Measurements from ENCODE around the gene C3orf52. TPM values are rescaled to one million over a fixed set of nuclear protein-coding genes. Genes with fewer than 3 reads are reported as not detected.

The C3orf52 gene
- total and polyA plus RNA-seq, 7 donors = 0.62 to 5.9 (median 1.9) TPM

DNA sequence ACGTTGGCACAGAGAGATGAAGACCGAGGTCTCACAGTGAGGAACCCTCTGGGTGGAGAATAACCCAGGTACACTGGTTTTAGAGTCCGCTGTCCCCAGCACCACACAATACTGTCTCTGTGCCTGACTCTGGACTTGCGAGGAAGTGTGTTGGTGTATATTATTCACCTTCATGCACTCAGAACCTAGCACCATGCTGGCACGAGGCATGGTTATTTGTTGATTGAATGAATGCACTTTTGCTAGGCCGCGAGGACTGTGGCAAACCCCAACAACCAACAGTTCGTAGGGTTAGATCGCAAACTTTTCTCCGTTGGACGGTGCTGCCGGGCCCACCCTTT, 484 bp upstream of the C3orf52 start:
- intact Hi-C loops (cut with DNase I) = no loop called here
- 29 to 34% (median 30%) methylated on average over 12 of the region's 12 CpGs for WGBS, 3 donors

DNA sequence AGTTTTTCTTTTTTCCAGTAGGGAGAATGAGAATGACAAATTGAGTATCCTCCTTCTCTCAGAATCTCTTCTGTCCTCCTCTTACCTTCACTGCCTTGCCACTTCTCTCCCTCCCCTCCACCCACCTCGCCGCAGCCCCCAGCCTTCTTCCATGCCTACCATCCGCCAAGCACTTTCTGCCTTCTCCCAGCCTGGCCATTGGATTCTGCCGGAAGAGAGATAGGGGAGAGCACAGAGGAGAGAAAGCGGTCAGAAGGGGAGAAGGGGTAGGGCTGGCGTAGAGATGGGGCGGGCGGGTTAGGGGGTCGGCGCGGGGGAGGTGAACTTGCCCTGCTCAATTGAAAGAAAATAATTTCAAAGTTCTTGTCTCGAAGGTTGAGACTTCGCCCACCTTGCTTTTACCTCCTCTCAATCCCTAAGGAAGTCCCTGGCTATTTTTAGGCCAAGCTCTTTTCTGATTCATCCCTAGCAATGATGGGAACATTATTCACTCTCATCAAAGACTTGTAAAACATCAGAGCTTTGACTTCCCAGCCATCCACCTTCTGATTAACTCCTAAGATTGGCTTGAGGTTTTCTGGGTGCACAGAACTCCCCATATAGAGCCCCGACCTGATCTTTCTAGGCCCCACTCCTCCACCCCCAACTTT, 811 bp downstream of the C3orf52 start:
- no peaks in the 10 kb centered on the region for H3K36me3 ChIP-seq (ENCODE audit: insufficient read depth in 1 of 2, low read depth in 1 of 2)
- no peaks in the 10 kb centered on the region for H3K27me3 ChIP-seq (ENCODE audit: insufficient read depth in 3 of 3, low read length in 2 of 3)
- H3K4me3 ChIP-seq = peak overlapping the region; percentile 65
- H3K4me1 ChIP-seq = no peaks in the 10 kb centered on the region
- WGBS, 3 donors = 59 to 71% (median 65%) methylated on average over 14 of the region's 14 CpGs
- H3K27ac ChIP-seq = peak overlapping the region; percentile 26
- H3K9me3 ChIP-seq = no peaks in the 10 kb centered on the region
- ATAC-seq (peak; percentile 33 to 71 (median 62)), DNase-seq (no peak)
- TF ChIP-seq, protein P1, sequence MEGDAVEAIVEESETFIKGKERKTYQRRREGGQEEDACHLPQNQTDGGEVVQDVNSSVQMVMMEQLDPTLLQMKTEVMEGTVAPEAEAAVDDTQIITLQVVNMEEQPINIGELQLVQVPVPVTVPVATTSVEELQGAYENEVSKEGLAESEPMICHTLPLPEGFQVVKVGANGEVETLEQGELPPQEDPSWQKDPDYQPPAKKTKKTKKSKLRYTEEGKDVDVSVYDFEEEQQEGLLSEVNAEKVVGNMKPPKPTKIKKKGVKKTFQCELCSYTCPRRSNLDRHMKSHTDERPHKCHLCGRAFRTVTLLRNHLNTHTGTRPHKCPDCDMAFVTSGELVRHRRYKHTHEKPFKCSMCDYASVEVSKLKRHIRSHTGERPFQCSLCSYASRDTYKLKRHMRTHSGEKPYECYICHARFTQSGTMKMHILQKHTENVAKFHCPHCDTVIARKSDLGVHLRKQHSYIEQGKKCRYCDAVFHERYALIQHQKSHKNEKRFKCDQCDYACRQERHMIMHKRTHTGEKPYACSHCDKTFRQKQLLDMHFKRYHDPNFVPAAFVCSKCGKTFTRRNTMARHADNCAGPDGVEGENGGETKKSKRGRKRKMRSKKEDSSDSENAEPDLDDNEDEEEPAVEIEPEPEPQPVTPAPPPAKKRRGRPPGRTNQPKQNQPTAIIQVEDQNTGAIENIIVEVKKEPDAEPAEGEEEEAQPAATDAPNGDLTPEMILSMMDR (IDR thresholded peaks at IDR 0.05) = no peak
- intact Hi-C loops (cut with DNase I) = no loop called here

More for the DNA sequence above, 484 bp upstream of the C3orf52 start:
- no peak for DNase-seq
- Histone ChIP-seq H3K4me1 (no peaks in the 10 kb centered on the region), H3K4me3 (peak overlapping the region; percentile 65), H3K27ac (no peak overlapping the region), H3K9me3 (no peaks in the 10 kb centered on the region), H3K36me3 (ENCODE audit: insufficient read depth in 1 of 2, low read depth in 1 of 2) (no peaks in the 10 kb centered on the region), H3K27me3 (ENCODE audit: insufficient read depth in 3 of 3, low read length in 2 of 3) (no peaks in the 10 kb centered on the region)
- TF ChIP-seq, protein P1 (IDR thresholded peaks at IDR 0.05) = no peak
- no peak for ATAC-seq

DNA sequence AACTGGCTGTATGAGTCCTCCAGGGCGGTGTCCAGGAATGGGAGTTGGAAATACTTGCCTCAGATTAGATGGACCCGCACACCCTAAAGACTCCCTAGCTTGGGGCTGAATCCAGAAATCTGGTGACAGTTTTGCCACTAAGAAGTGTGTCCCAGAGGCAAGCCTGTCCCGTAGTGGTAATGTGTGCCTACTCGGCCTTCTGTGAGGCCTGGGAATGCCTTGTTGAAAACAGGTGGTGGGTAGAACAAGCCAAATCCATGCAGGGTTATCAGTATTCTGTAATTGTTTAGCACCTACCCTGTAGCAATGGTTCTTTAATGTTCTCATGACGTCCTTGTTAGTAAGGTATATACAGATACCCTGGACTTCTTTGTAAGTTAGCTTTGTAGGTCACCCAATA, 1.6 kb downstream of the C3orf52 start:
- TF ChIP-seq, protein P1 (IDR thresholded peaks at IDR 0.05) = no peak
- H3K4me1 ChIP-seq = no peaks in the 10 kb centered on the region
- H3K9me3 ChIP-seq = no peaks in the 10 kb centered on the region
- H3K4me3 ChIP-seq = no peak overlapping the region
- no peak overlapping the region for H3K27ac ChIP-seq
- ATAC-seq (no peak), DNase-seq (no peak)
- no peaks in the 10 kb centered on the region for H3K27me3 ChIP-seq (ENCODE audit: insufficient read depth in 3 of 3, low read length in 2 of 3)
- intact Hi-C loops (cut with DNase I) = no loop called here
- H3K36me3 ChIP-seq (ENCODE audit: insufficient read depth in 1 of 2, low read depth in 1 of 2) = no peaks in the 10 kb centered on the region
- 71 to 80% (median 76%) methylated on average over 5 of the region's 5 CpGs for WGBS, 3 donors

DNA sequence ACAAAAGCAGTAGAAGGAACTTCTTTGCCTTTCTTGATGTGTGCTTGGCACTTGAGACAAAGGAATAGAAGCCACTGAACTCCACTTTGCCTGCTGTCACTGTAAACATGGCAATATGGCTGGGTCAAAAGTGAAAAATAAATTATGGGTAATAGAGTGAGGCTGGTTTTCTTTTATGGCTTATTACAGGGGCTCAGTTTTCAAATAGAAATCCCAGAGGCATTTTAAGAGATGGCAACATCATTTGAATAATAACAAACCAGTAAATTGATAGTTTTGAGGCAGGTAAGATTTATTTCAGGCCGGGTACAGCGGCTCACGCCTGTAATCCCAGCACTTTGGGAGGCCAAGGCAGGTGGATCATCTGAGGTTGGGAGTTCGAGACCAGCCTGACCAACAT, 2.8 kb downstream of the C3orf52 start:
- DNase-seq (no peak), ATAC-seq (no peak)
- Histone ChIP-seq H3K9me3 (no peaks in the 10 kb centered on the region), H3K4me1 (no peaks in the 10 kb centered on the region), H3K27ac (no peak overlapping the region), H3K36me3 (ENCODE audit: insufficient read depth in 1 of 2, low read depth in 1 of 2) (no peaks in the 10 kb centered on the region), H3K4me3 (no peak overlapping the region), H3K27me3 (ENCODE audit: insufficient read depth in 3 of 3, low read length in 2 of 3) (no peaks in the 10 kb centered on the region)
- 56 to 63% (median 61%) methylated on average over 4 of the region's 4 CpGs for WGBS, 3 donors
- TF ChIP-seq, protein P1 (IDR thresholded peaks at IDR 0.05) = no peak
- intact Hi-C loops (cut with DNase I) = no loop called here

Measured in psoas muscle (tissue), 8 donors.